GM21515 (cell line): ENCODE measurements around the gene LINC01488.

Experiments
- ATAC-seq: cut with Tn5 transposase; IDR thresholded peaks from one replicate; pipeline ENCODE4 v1.9.1; 2021; ENCODE audit not compliant: unreplicated experiment

Gene LINC01488

DNA sequence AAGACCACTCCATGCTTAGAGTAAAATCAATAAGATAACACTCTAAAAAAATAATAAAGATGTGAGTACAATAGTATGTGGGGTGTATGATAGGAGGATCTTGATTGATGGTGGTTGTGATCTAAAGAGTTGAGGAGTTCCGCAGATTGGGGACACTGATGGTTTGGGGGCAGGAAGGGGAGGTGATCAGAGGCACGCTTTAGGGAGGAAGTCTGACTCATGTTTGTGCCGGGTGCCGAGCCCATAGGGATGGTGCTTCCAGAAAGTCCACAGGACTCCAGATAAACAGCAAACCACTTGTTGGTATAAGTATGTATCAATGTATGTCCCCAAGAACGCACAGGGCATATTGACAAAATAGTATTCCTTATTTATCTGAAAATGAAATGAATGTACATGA lies 27.5 kb downstream of the LINC01488 start:
- ATAC-seq = no peak

GRCh38 chr11:69509381-69509780 lies 27.9 kb downstream of the LINC01488 start:
- ATAC-seq = no peak

- no peak for ATAC-seq
Observed at GRCh38 chr11:69509846-69510390, 28.5 kb downstream of the LINC01488 start.

DNA sequence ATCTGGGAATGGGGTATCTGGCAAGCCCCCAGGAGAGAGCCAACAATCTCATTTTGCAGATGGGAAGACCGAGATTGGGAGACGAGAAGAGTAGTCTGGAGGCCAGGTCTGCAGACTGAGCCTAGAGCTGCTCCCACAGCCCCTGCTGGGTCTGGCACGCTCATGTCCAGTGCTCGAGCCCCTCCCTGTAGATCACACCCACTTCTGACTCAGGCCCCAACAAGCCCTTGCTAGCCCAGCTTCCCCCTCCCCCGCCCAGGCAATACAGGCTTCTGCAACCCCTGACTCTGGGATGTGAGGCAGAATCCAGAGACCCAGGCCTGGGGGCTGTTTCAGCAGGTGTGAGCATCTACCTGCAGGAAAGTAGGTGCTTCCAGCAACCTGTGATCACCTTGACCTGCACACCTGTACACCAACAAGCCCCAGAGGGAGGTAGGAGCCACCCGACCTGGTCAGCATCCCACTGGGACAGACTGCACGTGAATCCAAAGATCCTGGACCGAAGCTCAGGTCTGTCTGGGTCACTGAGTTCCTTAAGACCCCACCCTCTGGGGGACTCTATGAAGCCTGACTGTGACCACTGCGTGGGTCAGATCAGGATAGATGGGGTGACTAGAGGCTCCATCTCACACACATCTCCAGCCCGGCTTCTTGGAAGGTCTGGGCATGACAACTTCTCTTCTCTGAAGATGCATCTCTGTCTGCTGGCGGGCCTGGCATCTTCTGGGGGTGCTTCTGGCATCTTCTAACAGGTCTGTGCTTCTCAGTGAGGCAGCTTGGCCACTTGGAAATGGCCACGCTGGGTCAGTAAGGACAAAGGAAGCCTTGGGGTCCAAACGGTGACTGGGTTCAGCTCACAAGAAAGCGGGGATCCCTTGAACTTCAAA lies 29.3 kb downstream of the LINC01488 start:
- ATAC-seq = no peak

GRCh38 chr11:69511358-69512055 lies 30.0 kb downstream of the LINC01488 start:
- no peak for ATAC-seq

DNA sequence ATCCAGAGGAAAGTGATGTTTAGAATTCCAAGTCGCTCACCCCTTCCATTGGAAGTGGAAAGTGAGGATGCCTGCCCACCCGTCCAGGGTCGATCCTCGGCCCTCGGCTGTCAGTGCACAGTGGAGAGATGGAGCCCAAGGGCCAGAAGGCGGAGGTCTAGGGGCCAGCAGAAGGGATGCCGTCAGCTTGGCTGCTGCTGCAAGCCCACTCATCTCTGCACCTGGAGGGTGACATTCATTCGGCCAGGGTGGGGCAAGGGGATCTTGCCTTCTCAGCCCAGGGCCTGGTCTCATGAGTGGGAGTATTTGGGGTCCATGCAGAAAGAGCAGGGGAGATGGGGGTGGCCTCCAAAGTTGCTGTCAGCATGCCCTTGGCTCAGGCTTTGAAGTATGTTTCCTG lies 30.7 kb downstream of the LINC01488 start:
- ATAC-seq = no peak

GRCh38 chr11:69512790-69513189 lies 31.3 kb downstream of the LINC01488 start:
- no peak for ATAC-seq

GRCh38 chr11:69513196-69513595 lies 31.7 kb downstream of the LINC01488 start:
- ATAC-seq = no peak

- ATAC-seq = no peak
Observed at GRCh38 chr11:69513663-69514224, 32.3 kb downstream of the LINC01488 start.

GRCh38 chr11:69514771-69515170 lies 33.3 kb downstream of the LINC01488 start:
- ATAC-seq = no peak

GRCh38 chr11:69515271-69516245 lies 34.1 kb downstream of the LINC01488 start:
- ATAC-seq = no peak

GRCh38 chr11:69516526-69516925 lies 35.1 kb downstream of the LINC01488 start:
- ATAC-seq = no peak

- ATAC-seq = no peak
Observed at GRCh38 chr11:69518081-69518950, 36.9 kb downstream of the LINC01488 start.

- ATAC-seq = no peak
Observed at GRCh38 chr11:69520186-69520916, 38.9 kb downstream of the LINC01488 start.

GRCh38 chr11:69521457-69521856 lies 40.0 kb downstream of the LINC01488 start:
- no peak for ATAC-seq

- no peak for ATAC-seq
Observed at GRCh38 chr11:69523453-69523852, 42.0 kb downstream of the LINC01488 start.

- no peak for ATAC-seq
Observed at GRCh38 chr11:69524291-69524882, 42.9 kb downstream of the LINC01488 start.

GRCh38 chr11:69524991-69525411 lies 43.5 kb downstream of the LINC01488 start:
- no peak for ATAC-seq
